Prostate gland (tissue), 2 donors: Measurements from ENCODE around the gene LRRC1. TPM values are rescaled to one million over a fixed set of nuclear protein-coding genes. Genes with fewer than 3 reads are reported as not detected.

Source experiments
- DNase-seq: peaks from one replicate; pipeline ENCODE4 v3.0.0-alpha.2; 2019; ENCODE audit warnings: low spot score
- H3K27ac ChIP-seq, 2 donors: fragments of 200-600 bp; sonication (generic); 2 replicates each; pipeline ENCODE4 v1.5.1; 2017 to 2019
- H3K27me3 ChIP-seq: fragments of 200-600 bp; sonication (generic); replicated peaks from 2 replicates; pipeline ENCODE4 v1.5.1; 2019; ENCODE audit not compliant: insufficient read depth
- H3K36me3 ChIP-seq, 2 donors: fragments of 200-600 bp; sonication (generic); 1 replicate in 1 of 2; 2 replicates in 1 of 2; pipeline versions ENCODE4 v1.5.1 to v1.8.1; 2017 to 2019
- H3K4me1 ChIP-seq: fragments of 200-600 bp; sonication (generic); replicated peaks from 2 replicates; pipeline ENCODE4 v1.5.1; 2019
- H3K4me3 ChIP-seq, 2 donors: fragments of 200-600 bp; sonication (generic); 2 replicates each; pipeline ENCODE4 v1.5.1; 2017 to 2019
- H3K9me3 ChIP-seq: fragments of 200-600 bp; sonication (generic); 2 replicates; pipeline ENCODE4 v1.5.1; 2017
- CTCF ChIP-seq, 4 experiments: fragments of 200-600 bp in 2 of 4; fragments of 450-650 bp in 2 of 4; sonication (generic) in 2 of 4; IDR thresholded peaks; 1 replicate in 3 of 4; 2 replicates in 1 of 4; pipeline ENCODE4 v1.5.1; 2016 to 2019; ENCODE audit warnings: antibody characterized with exemption in 4 of 4, mild to moderate bottlenecking in 2 of 4, moderate library complexity in 2 of 4
- POLR2A ChIP-seq: fragments of 450-650 bp; IDR thresholded peaks from one replicate; pipeline ENCODE4 v1.6.1; 2016; ENCODE audit warnings: antibody characterized with exemption, mild to moderate bottlenecking
- POLR2AphosphoS5 ChIP-seq: sonication (generic); formaldehyde crosslinking; IDR thresholded peaks from one replicate; pipeline ENCODE4 v1.6.1; 2017; ENCODE audit warnings: antibody characterized with exemption
- WGBS: methylation state at CpG from one replicate; pipeline ENCODE4 v1.1.5; 2018; 5-methylcytosine and 5-hydroxymethylcytosine counted together
- intact Hi-C: fragments of 100-400 bp; cut with DNase I; formaldehyde crosslinking; loops from one replicate; pipeline ENCODE4 v1.14.2; 2022
- total RNA-seq, 2 donors: library from RNA; depleted of rRNA; stranded (reverse); fragments of >200 nt; gene quantifications; one replicate each; pipeline ENCODE4 v1.1.0, GENCODE V29; 2016

LRRC1 gene
- total RNA-seq, 2 donors from 2014 or later, result 25.0 to 25.6 TPM

- TF ChIP-seq POLR2AphosphoS5, result no peak
- no peak for TF ChIP-seq CTCF (IDR thresholded peaks at IDR 0.05)
- no peak for TF ChIP-seq POLR2A
- Histone ChIP-seq H3K4me1 (no peaks in the 10 kb centered on the region), H3K36me3 (no peaks in the 10 kb centered on the region), H3K4me3 (no peak overlapping the region), H3K27me3 (no peaks in the 10 kb centered on the region), H3K27ac (no peak overlapping the region), H3K9me3 (no peaks in the 10 kb centered on the region)
- intact Hi-C loops, result loop anchor here (10.0 kb wide), 1 partner anchor 64 kb away; no protein-coding TSS in a partner anchor
- no peak for DNase-seq
- WGBS, result 78% methylated on average over 4 of the region's 4 CpGs
These were observed 134.4 kb downstream of the LRRC1 start for GRCh38 chr6:53929041-53929820.

- Histone ChIP-seq H3K4me3 (no peak overlapping the region), H3K9me3 (no peaks in the 10 kb centered on the region), H3K27me3 (no peaks in the 10 kb centered on the region), H3K4me1 (no peaks in the 10 kb centered on the region), H3K27ac (no peak overlapping the region), H3K36me3 (no peaks in the 10 kb centered on the region)
- intact Hi-C loops, result loop anchor here (10.0 kb wide), 1 partner anchor 65 kb away; no protein-coding TSS in a partner anchor
- WGBS, result 94% methylated on average over 6 of the region's 6 CpGs
- DNase-seq, result no peak
- TF ChIP-seq CTCF (IDR thresholded peaks at IDR 0.05), result no peak
- TF ChIP-seq POLR2A, result no peak
- no peak for TF ChIP-seq POLR2AphosphoS5
These were observed 135.0 kb downstream of the LRRC1 start for GRCh38 chr6:53929821-53930120.

GRCh38 chr6:53930330-53930729, 135.5 kb downstream of the LRRC1 start:
- Histone ChIP-seq H3K4me3 (no peak overlapping the region), H3K4me1 (no peaks in the 10 kb centered on the region), H3K27ac (no peak overlapping the region), H3K36me3 (no peaks in the 10 kb centered on the region), H3K9me3 (no peaks in the 10 kb centered on the region), H3K27me3 (no peaks in the 10 kb centered on the region)
- intact Hi-C loops, result no loop called here
- 50% methylated on average over 1 of the region's 1 CpG for WGBS
- no peak for TF ChIP-seq CTCF (IDR thresholded peaks at IDR 0.05)
- TF ChIP-seq POLR2AphosphoS5, result no peak
- TF ChIP-seq POLR2A, result no peak
- no peak for DNase-seq

GRCh38 chr6:53931086-53931485, 136.3 kb downstream of the LRRC1 start:
- no peaks in the 10 kb centered on the region for H3K9me3 ChIP-seq
- DNase-seq, result no peak
- no peaks in the 10 kb centered on the region for H3K36me3 ChIP-seq
- intact Hi-C loops, result no loop called here
- H3K27ac ChIP-seq, result no peak overlapping the region
- no peaks in the 10 kb centered on the region for H3K27me3 ChIP-seq
- WGBS, result 94% methylated on average over 3 of the region's 3 CpGs
- no peaks in the 10 kb centered on the region for H3K4me1 ChIP-seq
- TF ChIP-seq POLR2A, result no peak
- no peak for TF ChIP-seq CTCF (IDR thresholded peaks at IDR 0.05)
- TF ChIP-seq POLR2AphosphoS5, result no peak
- H3K4me3 ChIP-seq, result no peak overlapping the region

GRCh38 chr6:53932516-53932915, 137.7 kb downstream of the LRRC1 start:
- 66% methylated on average over 2 of the region's 2 CpGs for WGBS
- no peaks in the 10 kb centered on the region for H3K4me1 ChIP-seq
- TF ChIP-seq POLR2A (no peak), CTCF (IDR thresholded peaks at IDR 0.05) (no peak), POLR2AphosphoS5 (no peak)

More at GRCh38 chr6:53932516-53932915, 137.7 kb downstream of the LRRC1 start:
- H3K9me3 ChIP-seq, result no peaks in the 10 kb centered on the region
- no peak overlapping the region for H3K4me3 ChIP-seq
- intact Hi-C loops, result no loop called here
- DNase-seq, result no peak
- no peaks in the 10 kb centered on the region for H3K36me3 ChIP-seq
- no peak overlapping the region for H3K27ac ChIP-seq
- H3K27me3 ChIP-seq, result no peaks in the 10 kb centered on the region
